ENCODE measurements around the gene CHST8. TPM values are rescaled to one million over a fixed set of nuclear protein-coding genes. Genes with fewer than 3 reads are reported as not detected.

Gene CHST8
- total and polyA plus RNA-seq, 2 experiments from 2014 or later: 9.3 to 38.2 TPM

GRCh38 chr19:33724721-33725060, 102.9 kb downstream of the CHST8 start:
- H3K79me2 ChIP-seq (replicated peaks; ENCODE audit: insufficient read depth): no peaks in the 10 kb centered on the region
- no peak for TF ChIP-seq STAT1 (IDR thresholded peaks at IDR 0.05; ENCODE audit: unreplicated experiment)
- no peak for TF ChIP-seq ETS1 (IDR thresholded peaks at IDR 0.05)
- no peak for TF ChIP-seq POLR2AphosphoS5 (IDR thresholded peaks at IDR 0.05; ENCODE audit: low read depth)
- TF ChIP-seq ZNF331 (CRISPR knock-in tag; IDR thresholded peaks at IDR 0.05; ENCODE audit: low read depth): no peak
- no peak for TF ChIP-seq CTCF (conservative IDR thresholded peaks at IDR 0.05; ENCODE audit: low read depth in 2 of 2)
- TF ChIP-seq EZH2 (IDR thresholded peaks at IDR 0.05; ENCODE audit: low read depth, unreplicated experiment): no peak
- TF ChIP-seq EZH2phosphoT487 (IDR thresholded peaks at IDR 0.05; ENCODE audit: unreplicated experiment): no peak
- TF ChIP-seq REST (IDR thresholded peaks at IDR 0.05; ENCODE audit: unreplicated experiment): no peak
- TF ChIP-seq ZNF462 (CRISPR knock-in tag; IDR thresholded peaks at IDR 0.05): no peak
- TF ChIP-seq NANOG (IDR thresholded peaks at IDR 0.05; ENCODE audit: borderline replicate concordance): no peak
- TF ChIP-seq ZNF114 (CRISPR knock-in tag; IDR thresholded peaks at IDR 0.05): no peak
- no peak for TF ChIP-seq JUNB (IDR thresholded peaks at IDR 0.05; ENCODE audit: unreplicated experiment)
- TF ChIP-seq CREB1 (CRISPR knock-in tag; IDR thresholded peaks at IDR 0.05; ENCODE audit: low read depth): no peak
- H3K27ac ChIP-seq (ENCODE audit: low read depth): no peak overlapping the region
- DNase-seq (ENCODE audit: low spot score): no peak
- Mint-ChIP-seq H3K4me1 (peaks cover 15% of the 10 kb centered on the region; the same call in 2 of the 3 replicates), H3K27ac (no peak overlapping the region), H3K27me3 (ENCODE audit: insufficient read depth, low read depth, poor library complexity) (peaks cover 12% of the 10 kb centered on the region), H3K4me3 (no peak overlapping the region), H3K9me3 (peaks cover 4% of the 10 kb centered on the region; the same call in 2 of the 3 replicates), H3K36me3 (ENCODE audit: low read depth) (peaks cover 3% of the 10 kb centered on the region; the same call in 1 of the 3 replicates)
- H2AFZ ChIP-seq: no peak overlapping the region
- H3K9me2 ChIP-seq (ENCODE audit: insufficient read depth): peaks cover 4% of the 10 kb centered on the region; the same call in 1 of the 2 replicates
- H4K20me1 ChIP-seq (replicated peaks; ENCODE audit: insufficient read depth): no peaks in the 10 kb centered on the region
- no peaks in the 10 kb centered on the region for H3F3A ChIP-seq (replicated peaks; ENCODE audit: low read depth)
- no peak; the same call in 2 of the 3 replicates for ATAC-seq
- H3K27me3 ChIP-seq (ENCODE audit: insufficient read depth): no peaks in the 10 kb centered on the region
- H3K36me3 ChIP-seq (ENCODE audit: insufficient read depth): no peaks in the 10 kb centered on the region
- no peak overlapping the region for H3K4me3 ChIP-seq
- H3K4me2 ChIP-seq: no peak overlapping the region
- no peaks in the 10 kb centered on the region for H3K4me1 ChIP-seq (ENCODE audit: insufficient read depth)

All from GM23338 (cell line).